Sciatic nerve (tissue), 2 donors: ENCODE data around the gene AMZ1. TPM values are rescaled to one million over a fixed set of nuclear protein-coding genes. Genes with fewer than 3 reads are reported as not detected.
"Not testable (repeated sequence)": the region's sequence is repeated elsewhere in the genome, so short reads cannot be mapped to it uniquely, and the experiment has no call there.

ENCODE experiments used
- ATAC-seq: fragments of 200-7000 bp; cut with Tn5 transposase; one replicate; pipeline ENCODE4 v1.9.1; 2020; ENCODE audit warnings: mild to moderate bottlenecking, moderate library complexity
- DNase-seq: peaks from one replicate; pipeline ENCODE4 v3.0.0-alpha.2; 2020; ENCODE audit warnings: low spot score
- intact Hi-C: fragments of 100-400 bp; cut with DNase I; formaldehyde crosslinking; loops from one replicate; pipeline ENCODE4 v1.14.2; 2022
- total RNA-seq: library from RNA; stranded (reverse); fragmentation: NEBNext Ultra II Directional; extraction: Animal tissue kit (Norgen Biotek cat#: 25700); gene quantifications from one replicate; pipeline ENCODE4 v1.2.1, GENCODE V29; 2021
- donor health status: DM: no; HTN: no; CAD: no.
- donor health status: DM: no; HTN: no; CAD: no.

The AMZ1 gene
- total RNA-seq, 1 donor from 2014 or later, result 0.31 TPM

DNA sequence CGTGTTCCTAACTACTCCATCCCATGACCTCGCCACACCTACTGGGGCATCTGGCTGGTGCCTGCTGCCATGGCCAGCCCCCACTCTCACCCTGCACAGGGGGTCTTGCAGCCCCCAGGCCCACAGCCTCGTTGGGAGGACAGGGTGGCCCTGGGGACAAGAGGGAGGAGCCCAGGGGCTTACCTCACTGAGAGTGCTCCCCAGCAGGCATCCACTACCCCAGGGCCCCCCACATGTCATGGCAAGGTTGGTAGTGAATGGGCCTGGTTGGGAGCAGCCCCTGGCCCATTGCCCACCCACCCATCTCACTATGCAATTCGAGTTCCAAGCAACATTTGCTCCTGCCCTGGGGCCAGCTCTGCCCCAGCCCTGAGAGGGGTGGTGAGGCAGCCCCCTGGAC is 24.0 kb upstream of the AMZ1 start:
- ATAC-seq (no peak), DNase-seq (no peak)
- intact Hi-C loops, result no loop called here

DNA sequence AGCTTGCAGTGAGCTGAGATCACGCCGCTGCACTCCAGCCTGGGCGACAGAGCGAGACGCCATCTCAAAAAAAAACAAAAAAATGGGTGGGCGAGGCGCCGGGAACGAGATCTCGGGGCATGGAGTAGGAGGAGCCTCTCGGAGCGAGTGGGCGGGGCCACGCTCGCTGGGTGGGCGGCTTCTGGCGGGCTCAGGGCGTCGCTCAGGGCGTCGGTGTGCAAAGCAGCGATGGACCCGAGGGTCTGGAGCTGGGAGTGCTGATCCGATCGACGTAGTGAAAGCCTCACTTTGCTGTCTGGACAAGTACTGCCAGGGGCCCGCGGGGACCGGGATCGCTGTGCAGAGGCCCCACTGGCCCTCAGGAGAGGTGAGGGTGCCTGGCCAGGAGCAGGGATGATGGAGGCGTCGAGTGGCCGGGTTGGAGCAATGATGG is 22.6 kb upstream of the AMZ1 start:
- DNase-seq (no peak), ATAC-seq (no peak)
- intact Hi-C loops, result no loop called here

DNA sequence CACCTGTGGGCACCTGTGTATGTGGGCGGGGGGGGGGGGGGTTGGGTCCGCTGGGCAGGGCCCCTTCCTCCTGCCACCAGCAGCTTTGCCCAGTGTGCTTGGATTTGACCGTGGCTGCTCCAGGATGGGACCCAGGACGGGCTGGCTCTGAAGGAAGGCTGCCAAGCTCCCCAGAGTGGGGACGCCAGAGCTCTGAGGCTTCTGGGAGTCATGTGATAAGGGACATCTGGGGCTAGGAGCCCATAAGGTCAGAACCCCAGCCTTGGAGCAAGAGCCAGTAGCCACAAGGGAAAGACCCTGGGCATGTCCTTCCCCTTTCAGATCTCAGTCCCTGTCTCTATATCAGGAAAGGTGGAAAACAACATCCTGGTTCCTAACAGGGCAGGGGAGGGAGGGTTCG is 21.8 kb upstream of the AMZ1 start:
- DNase-seq (no peak), ATAC-seq (no peak)
- intact Hi-C loops, result no loop called here

DNA sequence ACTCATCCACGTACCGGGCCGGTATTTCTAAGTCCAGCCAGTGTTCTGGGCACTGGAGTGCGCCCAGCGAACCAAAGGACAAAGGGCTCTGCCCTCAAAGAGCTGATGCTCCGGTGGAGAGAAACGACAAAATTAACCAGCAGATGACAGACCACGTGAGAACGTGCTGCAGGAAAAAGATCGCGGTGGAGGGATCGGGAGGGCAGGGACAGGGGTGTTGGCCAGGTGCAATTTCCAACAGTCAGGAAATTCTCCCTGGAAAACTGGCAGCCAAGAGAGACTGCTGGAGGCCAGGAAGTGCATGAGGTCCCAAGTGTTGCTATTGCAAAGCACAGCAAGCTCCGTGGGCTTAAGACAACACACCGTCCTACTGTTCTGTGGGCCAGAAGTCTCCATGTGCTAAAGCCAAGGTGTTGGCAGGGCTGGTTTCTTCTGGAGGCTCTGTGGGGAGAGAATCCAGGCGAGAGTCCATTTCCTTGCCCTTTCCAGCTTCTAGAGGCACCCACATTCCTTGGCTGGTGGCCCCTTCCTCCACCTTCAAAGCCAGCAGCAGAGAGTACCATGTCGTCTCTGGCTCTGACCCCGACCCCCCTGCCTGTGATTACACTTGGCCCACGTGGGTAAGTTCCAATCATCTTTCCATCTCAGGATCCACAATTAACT is 21.3 kb upstream of the AMZ1 start:
- ATAC-seq (no peak), DNase-seq (no peak)
- intact Hi-C loops, result no loop called here

DNA sequence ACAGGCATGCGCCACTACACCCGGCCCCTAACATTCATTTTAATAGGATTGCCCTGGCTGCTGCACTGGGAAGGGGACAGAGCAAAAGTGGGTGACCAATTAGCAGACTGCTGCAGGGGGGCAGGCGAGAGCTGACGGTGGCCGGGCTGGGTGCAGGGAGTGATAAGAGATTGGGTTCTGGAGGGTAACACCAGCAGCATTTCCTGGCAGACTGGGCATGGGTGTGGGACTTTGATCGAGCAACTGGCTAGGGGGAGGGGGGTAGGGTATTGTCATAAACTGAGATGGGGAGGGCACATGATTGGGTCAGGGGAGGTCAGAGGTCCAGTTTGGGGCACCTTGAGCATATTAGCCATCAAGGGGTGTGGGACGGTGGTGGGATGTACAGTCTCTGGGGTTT is 20.2 kb upstream of the AMZ1 start:
- no peak for ATAC-seq
- no peak for DNase-seq
- intact Hi-C loops, result no loop called here

DNA sequence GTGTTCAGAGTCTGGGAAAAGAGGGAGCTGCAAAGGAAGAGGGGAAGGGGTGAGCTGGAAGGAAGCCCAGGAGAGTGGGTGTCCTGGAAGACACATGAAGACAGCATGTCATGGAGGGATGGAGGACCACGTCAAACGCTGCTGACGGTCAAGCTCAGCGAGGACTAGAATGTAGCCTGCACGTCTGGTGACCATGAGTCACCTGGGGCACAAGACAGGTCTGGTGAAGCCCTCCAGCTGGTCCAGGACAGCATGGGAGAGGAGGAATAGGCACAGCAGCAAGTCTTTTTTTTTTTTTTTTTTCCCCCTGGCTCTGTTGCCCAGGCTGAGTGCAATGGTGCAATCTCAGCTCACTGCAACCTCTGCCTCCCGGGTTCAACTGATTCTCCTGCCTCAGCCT is 19.6 kb upstream of the AMZ1 start:
- intact Hi-C loops, result no loop called here
- DNase-seq, result no peak
- ATAC-seq, result no peak

DNA sequence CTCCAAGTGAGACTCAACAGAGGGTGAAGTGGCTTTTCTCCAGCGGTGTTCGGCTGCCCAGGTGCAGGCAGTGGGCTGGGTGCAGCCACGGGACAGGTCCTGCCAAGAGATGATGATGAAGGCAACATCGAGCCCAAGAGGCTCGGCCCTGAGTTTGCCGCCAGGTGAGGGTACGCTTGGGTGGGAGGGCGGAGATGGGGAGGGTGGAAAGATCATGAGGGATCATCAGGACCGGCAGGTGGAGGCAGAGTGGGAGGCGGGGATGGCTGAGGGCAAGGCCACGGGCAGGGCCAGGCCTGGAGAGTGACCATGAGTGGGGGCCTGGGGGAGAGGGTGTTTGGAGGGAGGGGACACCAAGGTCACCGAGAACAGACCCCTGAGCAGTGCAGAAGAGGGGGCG is 17.8 kb upstream of the AMZ1 start:
- DNase-seq, result no peak
- intact Hi-C loops, result no loop called here
- peak; percentile 30 for ATAC-seq

DNA sequence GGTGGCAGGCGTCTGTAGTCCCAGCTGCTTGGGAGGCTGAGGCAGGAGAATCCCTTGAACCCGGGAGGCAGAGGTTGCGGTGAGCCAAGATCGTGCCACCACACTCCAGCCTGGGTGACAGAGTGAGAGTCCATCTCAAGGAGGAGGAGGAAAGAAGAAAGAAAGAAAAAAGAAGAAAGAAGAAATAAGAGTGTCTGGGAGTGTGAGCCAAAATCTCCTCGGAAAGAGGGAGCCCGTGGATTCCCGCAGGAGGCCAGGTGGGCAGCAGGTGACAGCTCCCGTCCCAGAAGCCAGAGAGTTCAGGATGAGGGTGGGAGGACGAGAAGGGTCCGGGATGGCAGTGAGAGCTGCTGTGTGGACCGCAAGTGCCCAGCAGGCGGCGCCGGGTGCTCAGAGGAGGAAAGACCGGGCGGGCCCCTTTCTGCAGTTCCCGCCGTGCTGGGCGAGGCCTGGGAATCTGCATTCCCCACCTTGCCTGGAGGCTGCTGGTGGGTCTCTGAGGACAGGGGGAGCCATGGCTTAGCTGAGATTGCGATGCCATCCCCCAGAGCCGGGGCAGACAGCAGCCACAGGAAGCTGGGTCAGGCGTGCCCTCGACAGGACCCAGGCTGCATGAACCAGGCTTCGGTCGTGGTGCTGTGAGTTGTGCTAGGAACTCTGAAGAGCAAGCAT is 17.1 kb upstream of the AMZ1 start:
- intact Hi-C loops, result no loop called here
- DNase-seq (peak; percentile 81), ATAC-seq (peak; percentile 81)

DNA sequence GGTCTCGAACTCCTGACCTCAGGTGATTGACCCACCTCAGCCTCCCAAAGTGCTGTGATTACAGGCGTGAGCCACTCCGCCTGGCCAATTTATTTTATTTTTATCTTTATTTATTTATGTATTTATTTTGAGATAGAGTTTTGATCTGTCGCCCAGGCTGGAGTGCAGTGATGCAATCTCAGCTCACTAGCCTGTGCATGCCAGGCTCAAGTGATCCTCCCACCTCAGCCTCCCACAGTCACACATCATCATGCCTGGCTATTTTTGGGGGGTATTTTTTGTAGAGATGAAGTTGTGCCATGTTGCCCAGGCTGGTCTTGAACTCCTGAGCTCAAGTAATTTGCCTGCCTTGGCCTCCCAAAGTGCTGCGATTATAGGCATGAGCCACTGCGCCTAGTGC is 14.8 kb upstream of the AMZ1 start:
- intact Hi-C loops, ATAC-seq, DNase-seq: not testable (repeated sequence)

DNA sequence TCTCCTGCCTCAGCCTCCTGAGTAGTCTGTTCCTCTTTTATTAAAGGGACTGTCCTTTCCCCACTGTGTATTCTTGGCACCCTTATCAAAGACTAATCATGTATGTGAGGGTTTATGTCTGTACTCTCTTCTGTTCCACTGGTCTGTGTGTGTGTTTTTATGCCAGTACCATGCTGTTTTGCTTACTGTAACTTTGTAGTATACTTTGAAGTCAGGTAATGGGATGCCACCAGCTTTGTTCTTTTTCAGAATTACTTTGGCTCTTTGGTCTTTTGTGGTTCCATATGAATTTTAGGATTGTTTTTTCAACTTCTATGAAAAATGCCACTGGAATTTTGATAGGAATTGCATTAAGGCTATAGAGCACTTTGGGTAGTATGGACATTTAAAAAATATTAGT is 14.1 kb upstream of the AMZ1 start:
- ATAC-seq, result no peak
- intact Hi-C loops, result no loop called here
- no peak for DNase-seq

DNA sequence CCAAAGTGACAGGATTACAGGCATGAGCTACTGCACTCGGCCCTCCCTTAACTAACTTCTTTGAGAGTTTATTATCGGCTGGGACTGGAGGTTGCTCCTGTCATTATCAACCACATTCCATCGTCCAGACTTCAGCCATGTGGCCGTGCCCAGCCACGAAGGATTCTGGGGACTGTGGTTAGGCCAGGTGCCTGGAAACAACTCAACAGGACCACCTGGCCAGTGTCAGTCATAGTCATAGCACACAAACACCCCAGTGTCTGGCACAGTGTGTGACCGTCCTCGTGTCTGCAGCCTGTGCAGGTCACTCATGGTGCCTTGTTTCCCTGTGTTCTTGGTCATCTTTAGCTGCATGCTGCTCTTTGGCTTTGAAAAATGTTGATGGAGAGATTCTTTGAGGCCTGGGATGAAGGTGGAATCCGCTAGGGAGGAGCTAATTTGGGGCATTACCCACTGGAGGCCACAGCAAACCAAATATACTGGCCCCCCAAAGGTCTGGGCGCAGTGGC is 12.7 kb upstream of the AMZ1 start:
- DNase-seq, result no peak
- intact Hi-C loops, result no loop called here
- no peak for ATAC-seq

DNA sequence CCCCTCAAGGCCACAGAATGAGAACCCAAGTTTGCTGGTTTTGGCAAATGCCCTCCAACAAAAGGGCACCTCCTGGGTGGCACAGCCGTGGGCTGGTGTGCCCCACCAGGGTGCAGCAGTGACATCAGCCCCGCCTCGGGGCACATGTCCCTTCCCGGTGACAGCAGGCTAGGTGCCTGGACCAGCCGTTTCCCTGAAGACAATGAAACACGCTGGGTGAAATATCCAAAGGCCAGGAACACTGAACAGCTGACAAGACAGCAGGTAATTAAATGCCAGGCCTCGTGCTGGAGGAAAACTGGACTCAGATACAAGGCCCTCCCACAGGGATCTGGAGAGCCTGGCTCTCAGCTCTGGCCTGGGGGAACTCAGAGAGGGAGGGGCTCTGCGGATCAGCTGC is 11.4 kb upstream of the AMZ1 start:
- DNase-seq, ATAC-seq, intact Hi-C loops: not testable (repeated sequence)

DNA sequence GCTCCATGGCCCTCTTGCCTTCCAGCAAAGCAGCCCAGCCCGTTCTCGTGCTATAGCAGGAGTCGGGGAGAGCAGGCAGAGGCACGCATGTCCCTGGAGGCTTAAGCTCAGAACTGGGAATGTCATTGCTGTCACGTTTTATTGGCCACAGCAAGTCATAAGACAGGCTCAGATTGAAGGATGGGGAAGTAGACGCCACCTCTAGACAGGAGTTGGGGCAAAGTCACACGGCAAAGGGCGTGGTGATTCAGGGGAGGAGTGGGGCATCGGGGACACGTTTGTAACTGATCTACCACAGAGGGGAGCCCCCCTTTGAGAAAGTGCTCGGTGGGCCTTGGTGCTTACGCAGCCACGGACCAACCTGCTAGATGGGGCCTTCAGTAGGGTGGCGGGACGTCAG is 9.5 kb upstream of the AMZ1 start:
- intact Hi-C loops, DNase-seq, ATAC-seq: not testable (repeated sequence)

DNA sequence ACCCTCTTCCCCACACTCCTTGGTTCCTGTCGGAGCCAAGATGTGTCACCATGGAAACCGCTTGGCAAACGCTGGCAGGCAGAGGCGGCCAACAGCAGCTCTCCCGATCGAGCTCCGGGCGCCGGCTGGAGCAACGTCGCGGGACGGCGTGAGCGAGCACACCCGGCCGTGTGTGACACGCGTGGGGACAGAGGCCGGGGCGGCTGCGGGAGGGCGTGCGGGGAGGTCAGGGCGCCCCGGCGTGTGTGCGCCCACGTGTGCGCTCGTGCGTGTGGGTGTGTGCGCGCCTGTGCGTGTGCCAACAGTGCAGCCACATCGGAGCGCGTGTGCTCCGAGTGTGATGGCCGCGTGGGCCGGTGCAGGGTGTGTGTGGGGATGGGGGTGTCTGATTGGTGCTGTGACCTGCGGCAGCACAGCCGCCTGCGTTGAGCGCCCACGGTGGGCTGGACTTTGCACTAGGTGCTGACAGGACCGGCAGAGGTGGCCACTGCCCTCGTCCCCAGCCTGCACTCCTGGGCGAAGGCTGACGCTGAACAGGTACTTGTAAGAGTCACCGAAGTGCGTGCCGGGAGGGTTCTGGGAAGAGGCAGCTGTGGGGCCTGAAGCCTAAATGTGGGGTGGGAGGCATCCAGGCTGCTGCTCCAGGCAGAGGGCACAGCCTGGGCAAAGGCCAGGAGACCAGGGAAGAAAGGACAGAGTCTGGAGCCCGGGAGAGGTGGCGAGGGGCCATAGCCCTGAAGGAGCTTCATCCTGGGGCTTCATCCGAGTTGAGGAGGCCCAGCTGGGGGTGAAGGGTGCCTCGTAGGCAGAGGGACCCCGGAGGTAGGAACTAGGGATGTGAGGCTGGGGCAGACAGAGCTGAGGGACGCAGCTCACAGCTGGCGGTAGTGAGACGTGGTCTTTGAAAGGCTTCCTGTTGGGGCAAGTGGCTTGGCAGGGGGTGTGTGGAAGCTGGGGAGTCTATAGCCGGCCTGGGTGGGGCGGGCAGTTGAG is 8.6 kb upstream of the AMZ1 start:
- ATAC-seq, DNase-seq, intact Hi-C loops: not testable (repeated sequence)

DNA sequence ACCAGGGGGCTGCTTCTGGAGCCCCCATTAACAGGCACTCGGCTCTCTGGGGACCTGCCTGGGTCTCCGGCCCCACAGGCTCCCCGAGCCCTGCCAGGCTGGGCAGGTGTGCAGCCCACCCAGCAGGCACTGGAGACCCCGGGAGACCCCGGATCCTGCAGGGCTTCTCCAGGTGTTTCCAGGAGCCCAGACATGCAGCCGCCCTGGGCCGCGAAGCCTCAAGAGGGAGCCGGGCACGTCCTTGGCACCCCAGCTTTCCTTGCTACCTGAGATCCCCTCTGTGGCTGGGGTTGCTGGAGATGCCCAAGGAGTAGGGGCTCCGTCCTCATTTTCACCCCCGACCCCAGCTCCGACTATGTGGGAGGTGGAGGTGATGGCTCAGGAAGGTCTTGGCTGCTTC is 7.7 kb upstream of the AMZ1 start:
- DNase-seq, result no peak
- intact Hi-C loops, result no loop called here
- ATAC-seq, result no peak

DNA sequence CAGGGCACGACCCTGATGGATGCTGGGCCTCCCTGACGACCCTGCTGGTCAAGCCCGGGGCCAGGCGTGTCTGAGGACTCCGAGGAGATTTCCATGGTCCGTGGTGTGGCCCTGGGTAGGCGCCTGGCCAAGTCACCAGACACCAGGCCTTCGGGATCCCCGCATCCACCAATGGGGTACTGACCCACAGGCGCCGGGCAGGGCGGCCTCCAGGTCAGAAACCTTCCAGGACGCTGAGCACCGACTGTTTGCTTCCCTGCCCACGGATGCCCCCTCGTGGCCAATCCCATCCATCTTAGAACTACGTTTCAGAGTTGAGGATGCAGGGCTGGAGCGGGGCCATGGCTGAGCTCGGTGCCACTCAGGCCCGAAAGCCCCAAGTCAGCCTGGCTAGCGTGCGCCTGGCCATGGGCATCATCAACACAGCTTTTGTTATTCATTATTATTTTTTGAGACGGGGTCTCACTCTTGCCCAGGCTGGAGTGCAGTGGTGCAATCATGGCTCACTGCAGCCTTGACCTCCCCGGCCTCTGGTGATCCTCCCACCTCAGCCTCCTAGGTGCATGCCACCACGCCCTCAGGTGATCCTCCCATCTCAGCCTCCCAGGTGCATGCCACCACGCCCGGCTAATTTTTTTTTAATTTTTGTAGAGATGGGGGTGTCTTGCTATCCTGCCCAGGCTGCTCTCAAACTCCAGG is 7.1 kb upstream of the AMZ1 start:
- DNase-seq (peak; percentile 92), ATAC-seq (peak; percentile 88)
- intact Hi-C loops, result no loop called here

DNA sequence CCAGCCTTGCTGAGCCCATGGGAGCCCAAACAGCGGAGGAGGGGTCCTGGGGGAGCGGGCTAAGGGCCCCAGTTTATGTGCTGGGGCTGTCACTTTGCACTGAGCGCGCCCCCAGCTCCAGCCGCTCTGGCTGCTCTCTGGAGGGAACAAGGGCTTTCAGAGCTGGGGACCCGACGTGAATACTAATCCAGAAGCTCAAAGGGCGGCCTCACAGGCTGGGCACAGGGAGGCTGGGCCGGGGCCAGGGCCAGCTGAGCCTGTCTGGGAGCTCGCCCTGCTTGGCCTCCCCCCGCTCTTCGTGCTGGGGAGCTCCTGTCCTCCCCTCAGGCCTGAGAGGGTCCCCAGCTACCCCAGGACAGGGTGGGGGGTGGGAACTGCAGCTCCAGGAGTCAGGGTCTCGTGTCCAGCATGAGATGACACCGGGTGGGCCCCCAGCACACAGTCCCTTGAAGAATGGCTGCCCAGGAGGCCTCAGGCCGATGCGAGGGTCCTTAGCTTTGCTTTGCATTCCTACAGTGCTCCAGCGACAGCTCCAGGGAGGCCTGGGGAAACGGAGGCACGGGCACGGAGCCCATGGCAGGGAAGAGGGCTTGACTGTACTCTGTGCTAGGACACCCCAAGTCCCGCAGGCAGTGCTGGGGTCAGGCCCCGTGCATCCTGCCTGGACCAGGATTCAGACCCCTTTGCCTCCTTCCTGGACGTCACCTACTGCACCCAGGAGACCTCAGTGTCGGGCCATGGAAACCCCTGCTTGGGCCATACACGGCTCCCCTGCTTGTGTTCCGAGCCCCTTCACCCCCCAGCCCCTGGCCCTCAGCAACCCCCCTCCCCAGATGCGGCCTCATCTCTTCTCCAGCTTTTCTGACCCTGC is 5.8 kb upstream of the AMZ1 start:
- no peak for DNase-seq
- no peak for ATAC-seq
- intact Hi-C loops, result no loop called here

DNA sequence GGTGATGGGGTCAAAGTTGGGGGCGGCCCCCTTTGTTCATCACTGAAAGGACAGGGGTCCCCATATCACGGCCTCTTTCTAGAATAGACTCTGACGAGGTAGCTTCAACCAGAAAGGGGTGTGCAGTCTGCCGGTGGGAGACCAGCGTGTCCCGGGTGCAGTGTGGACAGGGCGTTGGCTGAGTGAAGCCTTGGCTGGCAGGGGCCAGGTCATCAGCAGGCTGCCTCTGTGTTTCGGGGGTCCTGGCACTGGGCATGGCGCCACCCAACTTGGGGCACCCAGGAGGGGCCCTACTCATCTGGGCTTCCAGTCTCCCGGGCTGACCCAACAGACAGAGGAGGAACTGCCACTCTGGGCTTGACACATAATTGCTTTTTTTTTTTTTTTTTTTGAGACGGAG is 3.5 kb upstream of the AMZ1 start:
- DNase-seq, result no peak
- no peak for ATAC-seq
- intact Hi-C loops, result no loop called here
